Fibroblast of lung (primary cell): ENCODE data around the gene JAGN1.
"Not testable (repeated sequence)": the region's sequence is repeated elsewhere in the genome, so short reads cannot be mapped to it uniquely, and the experiment has no call there.

ENCODE experiments used
- CTCF ChIP-seq, 2 donors: IDR thresholded peaks in 1 of 2; conservative IDR thresholded peaks in 1 of 2; 1 replicate in 1 of 2; 2 replicates in 1 of 2; pipeline ENCODE4 v1.5.1; 2011 to 2012; ENCODE audit warnings: low read length in 2 of 2, control low read depth in 1 of 2, inconsistent platforms in 1 of 2, low read depth in 1 of 2, mild to moderate bottlenecking in 1 of 2
- EZH2 ChIP-seq: IDR thresholded peaks from 2 replicates; pipeline ENCODE4 v1.5.1; 2012; ENCODE audit warnings: low read length, control low read depth, mild to moderate bottlenecking; ENCODE audit errors: missing control alignments

- TF ChIP-seq CTCF (conservative IDR thresholded peaks at IDR 0.05 in 1 of 2, IDR thresholded peaks at IDR 0.05 in 1 of 2; ENCODE audit: low read depth in 1 of 2, low read length in 2 of 2); EZH2: not testable (repeated sequence)
Measured at GRCh38 chr3:9876255-9876654, 14.2 kb upstream of the JAGN1 start.
